GM13976 (cell line): Measurements from ENCODE around the gene CAND2.

Experiments
- DNase-seq: peaks from one replicate; pipeline ENCODE4 v3.0.0; 2012; ENCODE audit warnings: low spot score
- CTCF ChIP-seq: IDR thresholded peaks from 2 replicates; pipeline ENCODE4 v1.5.1; 2012; ENCODE audit warnings: borderline replicate concordance, mild to moderate bottlenecking; ENCODE audit not compliant: insufficient read depth; ENCODE audit errors: extremely low read depth, missing control alignments, control extremely low read depth
- in situ Hi-C: fragments of 300-500 bp; cut with MboI; formaldehyde crosslinking; loops from one replicate; pipeline ENCODE4 v1.12.0; 2022; ENCODE audit warnings: low sequenced_read_pairs, mixed read lengths, inconsistent platforms; ENCODE audit not compliant: unreplicated experiment

Gene CAND2

GRCh38 chr3:12830785-12831156, 34.3 kb downstream of the CAND2 start:
- in situ Hi-C loops, result no loop called here
- TF ChIP-seq CTCF, result no peak
- no peak for DNase-seq

- in situ Hi-C loops, result no loop called here
- no peak for TF ChIP-seq CTCF
- DNase-seq, result no peak
Measured at GRCh38 chr3:12831301-12831866, 34.9 kb downstream of the CAND2 start.

- TF ChIP-seq CTCF, result no peak
- in situ Hi-C loops, result no loop called here
- DNase-seq, result no peak
Measured at GRCh38 chr3:12832350-12833221, 36.1 kb downstream of the CAND2 start.

DNA sequence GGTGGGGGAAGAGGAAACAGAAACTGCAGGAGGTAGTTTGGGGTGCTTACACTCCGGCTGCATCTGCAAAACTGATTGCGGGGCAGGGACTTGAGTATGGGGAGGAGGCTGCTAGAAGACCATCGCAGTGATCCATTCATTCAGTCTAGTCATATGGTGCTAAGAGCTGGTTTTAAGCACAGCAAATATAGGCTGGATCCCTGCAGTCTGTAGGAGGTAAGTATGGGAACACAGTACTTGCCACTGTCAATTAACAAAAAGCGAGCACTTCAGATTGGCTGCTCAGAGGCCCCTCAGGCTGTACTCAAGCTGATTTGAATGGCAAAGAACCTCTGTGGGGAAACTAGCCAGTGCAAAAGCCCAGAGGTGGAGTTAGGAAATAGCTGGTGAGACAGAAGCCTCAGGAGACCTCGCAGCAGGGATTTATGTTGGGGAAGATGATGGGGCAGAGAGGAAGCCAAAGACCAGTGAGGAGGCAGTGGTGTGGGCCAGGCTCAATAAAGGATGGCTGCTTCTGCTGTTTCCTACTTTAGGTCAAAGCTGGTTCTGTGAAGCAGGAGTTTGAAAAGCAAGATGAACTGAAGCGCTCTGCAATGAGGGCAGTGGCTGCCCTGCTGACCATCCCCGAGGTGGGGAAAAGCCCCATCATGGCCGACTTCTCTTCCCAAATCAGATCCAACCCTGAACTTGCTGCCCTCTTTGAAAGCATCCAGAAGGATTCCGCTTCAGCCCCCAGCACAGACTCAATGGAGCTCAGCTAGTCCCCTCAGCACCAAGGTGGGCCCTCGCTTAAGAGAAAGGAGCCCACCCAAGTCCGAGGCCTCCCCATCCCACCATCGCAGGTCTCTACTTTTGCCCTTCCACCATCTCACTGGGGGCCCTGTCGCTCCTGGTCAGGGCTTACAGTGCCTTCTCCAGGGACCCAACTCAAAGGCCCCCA, 37.0 kb downstream of the CAND2 start:
- in situ Hi-C loops, result no loop called here
- no peak for DNase-seq
- TF ChIP-seq CTCF, result no peak

- in situ Hi-C loops, result no loop called here
- no peak for TF ChIP-seq CTCF
- DNase-seq, result no peak
Measured at GRCh38 chr3:12835052-12835665, 38.7 kb downstream of the CAND2 start.
